SK-N-SH treated with all-trans-retinoic acid at 6 μM for 48 hours (cell line): ENCODE data around the gene RGS6.

Source experiments
- ATAC-seq: fragments of 200-7000 bp; cut with Tn5 transposase; 3 replicates; pipeline ENCODE4 v1.9.1; 2020; ENCODE audit warnings: mild to moderate bottlenecking, moderate library complexity
- ARNTL ChIP-seq: fragments of 450-650 bp; formaldehyde crosslinking; IDR thresholded peaks from 2 replicates; pipeline ENCODE4 v1.5.0; 2020; ENCODE audit warnings: low read depth, mild to moderate bottlenecking, moderate library complexity, borderline replicate concordance
- BACH2 ChIP-seq: fragments of 250-450 bp; sonication (Bioruptor Pico); IDR thresholded peaks from 2 replicates; pipeline ENCODE4 v1.9.0; 2021; ENCODE audit warnings: mild to moderate bottlenecking, borderline replicate concordance
- CREB5 ChIP-seq: fragments of 250-450 bp; sonication (Bioruptor Pico); IDR thresholded peaks from 2 replicates; pipeline ENCODE4 v1.5.1; 2020; ENCODE audit warnings: low read depth, mild to moderate bottlenecking, moderate library complexity
- CSDC2 ChIP-seq: fragments of 250-450 bp; sonication (Bioruptor Pico); IDR thresholded peaks from 2 replicates; pipeline ENCODE4 v1.5.0; 2020; ENCODE audit warnings: mild to moderate bottlenecking, moderate library complexity
- CSRNP3 ChIP-seq: fragments of 250-450 bp; sonication (Bioruptor Pico); IDR thresholded peaks from 2 replicates; pipeline ENCODE4 v1.5.1; 2021; ENCODE audit warnings: mild to moderate bottlenecking, moderate library complexity
- ESRRG ChIP-seq: fragments of 250-450 bp; sonication (Bioruptor Pico); IDR thresholded peaks from 2 replicates; pipeline ENCODE4 v1.6.1; 2021; ENCODE audit warnings: mild to moderate bottlenecking
- GLIS3 ChIP-seq: fragments of 250-450 bp; sonication (Bioruptor Pico); IDR thresholded peaks from 2 replicates; pipeline ENCODE4 v1.5.0; 2020; ENCODE audit warnings: mild to moderate bottlenecking, moderate library complexity
- ISL1 ChIP-seq: fragments of 250-450 bp; sonication (Bioruptor Pico); IDR thresholded peaks from 2 replicates; pipeline ENCODE4 v2.1.2; 2022; ENCODE audit warnings: mild to moderate bottlenecking, moderate library complexity
- OSR1 ChIP-seq: fragments of 250-450 bp; sonication (Bioruptor Pico); IDR thresholded peaks from 2 replicates; pipeline ENCODE4 v1.8.0; 2022; ENCODE audit warnings: moderate library complexity, mild to moderate bottlenecking, inconsistent platforms
- PATZ1 ChIP-seq: fragments of 250-450 bp; sonication (Bioruptor Pico); IDR thresholded peaks from 2 replicates; pipeline ENCODE4 v1.8.0; 2020; ENCODE audit warnings: mild to moderate bottlenecking, moderate library complexity, borderline replicate concordance
- POU6F1 ChIP-seq: fragments of 250-450 bp; sonication (Bioruptor Pico); IDR thresholded peaks from 2 replicates; pipeline ENCODE4 v1.8.0; 2021; ENCODE audit warnings: low read depth, mild to moderate bottlenecking, moderate library complexity, borderline replicate concordance
- PPARA ChIP-seq: fragments of 250-450 bp; sonication (Bioruptor Pico); IDR thresholded peaks from 2 replicates; pipeline ENCODE4 v1.5.0; 2020; ENCODE audit warnings: mild to moderate bottlenecking, borderline replicate concordance
- TCF4 ChIP-seq: fragments of 250-450 bp; sonication (Bioruptor Pico); IDR thresholded peaks from 2 replicates; pipeline ENCODE4 v1.8.0; 2021; ENCODE audit warnings: mild to moderate bottlenecking, moderate library complexity, borderline replicate concordance
- TOX ChIP-seq: fragments of 250-450 bp; sonication (Bioruptor Pico); IDR thresholded peaks from 2 replicates; pipeline ENCODE4 v1.8.0; 2021; ENCODE audit warnings: mild to moderate bottlenecking, moderate library complexity, borderline replicate concordance
- TSHZ2 ChIP-seq: fragments of 250-450 bp; sonication (Bioruptor Pico); IDR thresholded peaks from 2 replicates; pipeline ENCODE4 v1.5.0; 2020; ENCODE audit warnings: mild to moderate bottlenecking, moderate library complexity
- ZC3H10 ChIP-seq: fragments of 250-450 bp; sonication (Bioruptor Pico); IDR thresholded peaks from 2 replicates; pipeline ENCODE4 v1.5.1; 2021; ENCODE audit warnings: mild to moderate bottlenecking, moderate library complexity
- ZFP3 ChIP-seq: fragments of 250-450 bp; sonication (Bioruptor Pico); IDR thresholded peaks from 2 replicates; pipeline ENCODE4 v1.5.0; 2020; ENCODE audit warnings: mild to moderate bottlenecking, moderate library complexity
- ZFP30 ChIP-seq: fragments of 450-650 bp; formaldehyde crosslinking; IDR thresholded peaks from 2 replicates; pipeline ENCODE4 v1.5.0; 2022; ENCODE audit warnings: mild to moderate bottlenecking, moderate library complexity
- ZNF565 ChIP-seq: fragments of 450-650 bp; formaldehyde crosslinking; conservative IDR thresholded peaks from 2 replicates; pipeline ENCODE4 v1.5.0; 2020; ENCODE audit warnings: low read depth, mild to moderate bottlenecking, moderate library complexity
- ZNF70 ChIP-seq: fragments of 450-650 bp; formaldehyde crosslinking; IDR thresholded peaks from 2 replicates; pipeline ENCODE4 v1.5.0; 2020; ENCODE audit warnings: mild to moderate bottlenecking, moderate library complexity
- ZNF8 ChIP-seq: fragments of 450-650 bp; formaldehyde crosslinking; IDR thresholded peaks from 2 replicates; pipeline ENCODE4 v1.5.0; 2020; ENCODE audit warnings: mild to moderate bottlenecking, moderate library complexity

The RGS6 gene

GRCh38 chr14:72518809-72519377 is 586.7 kb downstream of the RGS6 start:
- ATAC-seq, result no peak
- no peak for TF ChIP-seq CSRNP3
- no peak for TF ChIP-seq TCF4 (CRISPR knock-in tag)
- no peak for TF ChIP-seq ZC3H10 (CRISPR knock-in tag)
- TF ChIP-seq ARNTL, result no peak
- TF ChIP-seq, all 23 proteins: peak for 0

GRCh38 chr14:72519543-72519942 is 587.3 kb downstream of the RGS6 start:
- TF ChIP-seq ZNF565, result no peak
- TF ChIP-seq CREB5 (CRISPR knock-in tag), result no peak
- no peak for TF ChIP-seq POU6F1 (CRISPR knock-in tag)
- no peak for TF ChIP-seq CSDC2 (CRISPR knock-in tag)
- TF ChIP-seq CSRNP3, result no peak
- no peak for TF ChIP-seq ARNTL
- TF ChIP-seq TSHZ2 (CRISPR knock-in tag), result no peak
- no peak for TF ChIP-seq TOX (CRISPR knock-in tag)
- no peak for TF ChIP-seq TCF4 (CRISPR knock-in tag)
- TF ChIP-seq ZNF70 (CRISPR knock-in tag), result no peak
- TF ChIP-seq OSR1 (CRISPR knock-in tag), result no peak
- no peak for TF ChIP-seq ZC3H10 (CRISPR knock-in tag)
- TF ChIP-seq GLIS3 (CRISPR knock-in tag), result no peak
- TF ChIP-seq ZFP3 (CRISPR knock-in tag), result no peak
- TF ChIP-seq PATZ1 (CRISPR knock-in tag), result no peak
- no peak for TF ChIP-seq ESRRG
- TF ChIP-seq PPARA (CRISPR knock-in tag), result no peak
- TF ChIP-seq BACH2 (CRISPR knock-in tag), result no peak
- no peak for TF ChIP-seq ISL1 (CRISPR knock-in tag)
- TF ChIP-seq, all 23 proteins: peak for 0
- no peak for ATAC-seq

- ATAC-seq, result no peak
- TF ChIP-seq TSHZ2 (CRISPR knock-in tag) (no peak), PATZ1 (CRISPR knock-in tag) (no peak), ZFP3 (CRISPR knock-in tag) (no peak), ZNF8 (CRISPR knock-in tag) (no peak), TOX (CRISPR knock-in tag) (no peak), ZC3H10 (CRISPR knock-in tag) (no peak), ZFP30 (no peak), ESRRG (no peak), TCF4 (CRISPR knock-in tag) (no peak)
- TF ChIP-seq, all 23 proteins: peak for 0
These were observed 588.8 kb downstream of the RGS6 start for GRCh38 chr14:72521045-72521444.
